ENCODE data around the gene RAB40C.

The RAB40C gene

GRCh38 chr16:575354-576196, 14.3 kb upstream of the RAB40C start:
- DNase-seq, result no peak

- DNase-seq, result no peak
These were observed 13.6 kb upstream of the RAB40C start for GRCh38 chr16:576197-576822.

- no peak for DNase-seq
These were observed 13.1 kb upstream of the RAB40C start for GRCh38 chr16:576823-577201.

GRCh38 chr16:577796-578195, 12.1 kb upstream of the RAB40C start:
- DNase-seq, result no peak

- no peak for DNase-seq
These were observed 11.5 kb upstream of the RAB40C start for GRCh38 chr16:578232-578869.

GRCh38 chr16:578870-579405, 10.9 kb upstream of the RAB40C start:
- DNase-seq, result peak; percentile 78

GRCh38 chr16:580141-580945, 9.5 kb upstream of the RAB40C start:
- no peak for DNase-seq

- DNase-seq, result no peak
These were observed 8.8 kb upstream of the RAB40C start for GRCh38 chr16:580946-581498.

GRCh38 chr16:582218-582613, 7.7 kb upstream of the RAB40C start:
- DNase-seq, result no peak

- no peak for DNase-seq
These were observed 7.1 kb upstream of the RAB40C start for GRCh38 chr16:582614-583331.

- no peak for DNase-seq
These were observed 6.4 kb upstream of the RAB40C start for GRCh38 chr16:583470-583814.

GRCh38 chr16:583815-584591, 5.9 kb upstream of the RAB40C start:
- no peak for DNase-seq

GRCh38 chr16:585351-585750, 4.5 kb upstream of the RAB40C start:
- DNase-seq, result no peak

- DNase-seq, result no peak
These were observed 3.7 kb upstream of the RAB40C start for GRCh38 chr16:586047-586644.

- DNase-seq, result no peak
These were observed 2.9 kb upstream of the RAB40C start for GRCh38 chr16:586645-587590.

GRCh38 chr16:588639-588888, 1.3 kb upstream of the RAB40C start:
- DNase-seq, result peak; percentile 74

GRCh38 chr16:588889-589657, 793 bp upstream of the RAB40C start:
- DNase-seq, result peak; percentile 99

GRCh38 chr16:590188-590814, 435 bp downstream of the RAB40C start:
- DNase-seq, result no peak

GRCh38 chr16:590815-591200, 942 bp downstream of the RAB40C start:
- no peak for DNase-seq

Measured in stimulated activated CD8-positive, alpha-beta memory T cell treated with anti-CD3 and anti-CD28 coated beads, Interleukin-4, amount 100 ng/mL, for 48 hours (primary cell).